Stimulated activated CD4-positive, alpha-beta T cell treated with anti-CD3 and anti-CD28 coated beads, Interleukin-1b, Interleukin-23, amount 100 ng/mL, for 1 hour (primary cell): ENCODE measurements around the gene BCKDK.
A peak's percentile ranks its signal among the peaks of the same experiment; 100 is the strongest.

Experiments
- DNase-seq, 2 donors: peaks; one replicate each; pipeline ENCODE4 v3.0.0-alpha.2; 2020; ENCODE audit warnings: low read depth in 2 of 2

The BCKDK gene

DNA sequence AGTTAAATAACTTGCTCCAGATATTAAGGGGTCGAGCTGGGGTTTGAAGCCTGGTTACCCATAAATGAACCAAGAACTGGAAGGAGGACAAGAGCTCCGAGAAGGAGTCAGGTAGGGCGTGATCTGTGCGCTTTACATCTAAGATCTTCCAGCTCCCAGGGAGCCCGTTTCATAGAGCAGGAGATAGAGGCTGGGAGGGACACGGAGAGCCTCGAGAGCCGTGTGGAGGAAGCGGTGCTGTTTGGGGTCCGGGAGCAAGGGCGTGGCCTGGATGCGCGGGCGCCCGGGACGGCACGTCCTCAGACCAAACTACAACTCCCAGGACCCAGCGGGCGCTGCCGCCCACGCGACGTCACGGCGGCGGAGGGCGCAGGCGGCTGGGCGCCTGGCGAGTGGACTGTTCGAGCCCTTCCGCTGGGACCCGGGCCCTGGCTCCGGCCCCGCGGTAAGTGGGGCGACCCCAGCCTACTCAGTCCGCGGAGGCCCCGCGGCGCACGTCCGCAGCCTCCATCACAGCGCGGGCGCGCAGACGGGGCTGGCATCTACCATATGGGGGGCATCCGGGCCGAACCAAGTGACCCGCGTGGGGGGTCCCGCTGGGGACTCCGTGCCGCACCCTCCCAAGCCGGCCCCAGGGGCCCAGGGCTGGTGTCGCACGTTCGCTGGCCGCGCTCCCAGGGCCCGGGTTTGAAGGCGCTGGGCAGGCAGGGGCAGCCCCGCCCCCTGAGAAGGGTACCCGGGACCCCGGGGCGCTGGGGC lies at the start of gene BCKDK:
BCKDK (plus strand) TSS at position 352 of the 759 bp plus-strand sequence. CDS start 838 bp downstream, outside the sequence.
- peak in 1 of 2 donors; percentile 52 for DNase-seq

DNA sequence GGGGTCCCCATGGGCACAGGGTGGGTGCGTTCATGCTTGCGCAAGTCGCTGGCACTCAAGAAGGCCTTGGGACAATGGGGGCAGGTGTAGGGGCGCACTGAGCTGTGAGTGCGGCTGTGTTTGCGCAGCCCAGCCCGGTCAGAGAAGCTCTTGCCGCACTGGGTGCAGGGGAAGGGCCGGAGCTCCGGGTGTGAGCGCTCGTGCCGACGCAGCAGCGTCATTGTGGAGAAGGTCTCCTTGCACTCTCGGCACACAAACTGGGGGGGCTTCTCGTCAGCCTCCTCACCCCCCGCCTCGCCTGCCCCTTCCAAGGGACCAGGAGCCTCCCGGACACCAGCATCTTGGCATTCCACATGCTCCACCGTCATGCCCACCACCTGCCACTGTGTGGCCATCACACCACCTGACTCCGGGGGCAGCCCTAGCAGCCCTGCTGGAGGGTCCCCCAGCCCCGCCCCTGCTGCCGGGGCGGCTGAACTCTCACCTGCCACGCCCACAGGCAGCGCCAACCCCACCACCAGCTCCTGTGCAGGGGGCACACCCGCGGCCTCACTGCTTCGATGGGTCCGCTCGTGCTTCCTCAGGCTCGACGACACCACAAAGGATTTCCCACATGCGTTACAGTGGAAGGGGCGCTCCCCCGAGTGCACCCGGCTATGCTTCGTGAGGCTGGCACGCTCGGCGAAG lies 46.9 kb upstream of the BCKDK start:
- no peak for DNase-seq

DNA sequence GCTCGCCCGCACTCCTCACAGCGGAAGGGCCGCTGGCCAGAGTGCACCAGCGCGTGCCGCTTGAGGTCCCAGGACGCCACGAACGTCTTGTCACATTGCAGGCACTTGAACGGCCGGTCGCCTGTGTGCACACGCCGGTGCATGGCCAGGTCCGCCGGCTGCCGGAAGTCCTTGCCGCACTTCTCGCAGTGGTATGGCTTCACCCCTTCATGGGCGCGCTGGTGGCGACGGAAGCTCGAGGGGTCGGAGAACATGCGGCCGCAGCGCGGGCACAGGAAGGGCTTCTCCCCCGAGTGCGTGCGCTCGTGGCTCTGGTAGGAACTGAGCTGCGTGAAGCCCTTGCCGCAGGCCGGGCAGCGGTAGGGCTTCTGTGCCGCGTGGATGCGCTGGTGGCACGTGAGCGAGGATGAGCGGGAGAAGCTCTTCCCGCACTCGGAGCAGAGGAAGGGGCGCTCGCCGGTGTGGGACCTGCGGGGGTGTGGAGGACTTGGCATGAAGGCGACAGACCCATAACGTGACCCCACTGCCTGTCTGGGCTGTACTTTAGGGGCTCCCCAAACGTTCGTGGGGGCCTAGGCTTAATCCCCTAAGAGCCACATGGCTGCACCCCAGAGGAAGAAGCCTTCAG lies 46.3 kb upstream of the BCKDK start:
- DNase-seq = no peak

DNA sequence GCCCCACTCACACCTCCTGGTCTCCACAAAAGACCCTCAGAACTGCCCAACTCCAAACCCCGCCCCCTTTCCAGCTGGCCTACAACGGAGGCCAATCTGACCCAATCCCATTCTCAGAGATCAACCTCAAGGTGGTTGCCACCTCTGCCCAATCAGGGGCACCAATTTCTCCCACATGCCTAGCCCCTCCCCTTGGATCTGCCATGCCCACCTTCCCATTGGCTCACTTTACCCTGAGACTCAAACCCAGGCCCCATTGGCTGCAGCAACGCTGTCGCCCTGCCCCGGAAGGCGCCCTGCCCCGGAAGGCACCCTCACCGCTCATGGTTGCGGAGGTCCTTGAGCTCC lies 44.7 kb upstream of the BCKDK start:
- DNase-seq = no peak

DNA sequence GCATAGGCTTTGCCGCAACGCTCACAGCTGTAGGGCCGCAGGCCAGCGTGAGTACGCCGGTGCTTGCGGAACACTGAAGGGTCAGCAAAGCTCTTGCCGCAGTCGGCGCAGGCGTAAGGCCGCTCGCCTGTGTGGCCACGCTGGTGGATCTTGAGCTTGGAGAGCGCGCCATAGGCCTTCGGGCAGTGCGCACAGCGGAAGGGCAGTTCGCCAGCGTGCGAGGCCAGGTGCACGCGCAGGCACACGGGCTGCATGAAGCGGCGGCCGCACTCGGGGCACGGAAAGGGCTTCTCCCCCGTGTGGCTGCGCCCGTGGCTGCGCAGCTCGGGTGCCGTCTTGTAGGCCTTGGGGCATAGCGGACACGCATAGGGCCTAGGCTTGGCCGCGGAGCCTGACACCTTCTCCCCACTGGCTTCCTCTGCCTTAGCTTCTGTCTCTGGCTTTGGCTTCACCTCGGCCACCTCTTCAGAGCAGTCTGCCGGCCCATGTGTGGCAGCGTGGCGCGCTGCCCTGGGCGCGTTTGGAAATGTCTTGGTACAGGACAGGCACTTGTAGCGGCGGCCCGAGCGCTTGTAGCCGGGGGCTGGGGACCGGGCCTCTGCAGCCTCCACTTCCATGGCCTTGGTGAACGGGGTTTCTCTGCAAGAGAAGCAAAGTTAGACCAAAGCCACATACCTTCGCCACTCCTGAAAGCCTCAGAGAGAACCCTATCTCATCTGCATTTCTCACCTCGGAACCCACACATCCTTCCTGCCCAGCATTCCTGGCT lies 44.2 kb upstream of the BCKDK start:
- DNase-seq = no peak

DNA sequence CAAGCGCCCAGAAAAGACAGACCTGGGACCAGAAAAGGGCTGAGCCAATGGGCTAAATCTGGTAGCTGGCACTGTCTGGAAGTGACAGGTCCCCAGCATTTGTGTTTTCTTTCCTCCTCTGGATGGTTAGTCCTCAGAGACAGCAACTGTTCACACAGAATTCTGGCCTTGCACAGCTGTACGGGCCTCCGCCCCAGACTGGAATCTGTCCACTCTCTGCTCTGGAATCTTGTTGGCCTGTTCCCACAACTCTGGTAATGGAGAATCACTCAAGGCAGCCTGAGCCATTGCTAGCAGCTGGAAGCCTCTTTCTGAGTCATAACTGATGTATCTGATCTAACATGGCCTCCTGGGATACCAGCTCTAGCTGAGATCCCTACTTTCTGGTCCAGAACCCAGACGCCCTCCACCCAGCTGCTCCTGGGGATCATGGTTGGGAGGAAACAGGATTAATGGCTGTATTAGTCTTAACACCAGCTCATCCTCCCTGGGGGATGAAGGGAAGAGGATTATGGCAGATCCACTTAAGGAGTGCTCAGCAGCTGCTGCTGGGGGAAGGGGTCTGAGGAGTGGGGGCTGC lies 43.2 kb upstream of the BCKDK start:
- DNase-seq = no peak

DNA sequence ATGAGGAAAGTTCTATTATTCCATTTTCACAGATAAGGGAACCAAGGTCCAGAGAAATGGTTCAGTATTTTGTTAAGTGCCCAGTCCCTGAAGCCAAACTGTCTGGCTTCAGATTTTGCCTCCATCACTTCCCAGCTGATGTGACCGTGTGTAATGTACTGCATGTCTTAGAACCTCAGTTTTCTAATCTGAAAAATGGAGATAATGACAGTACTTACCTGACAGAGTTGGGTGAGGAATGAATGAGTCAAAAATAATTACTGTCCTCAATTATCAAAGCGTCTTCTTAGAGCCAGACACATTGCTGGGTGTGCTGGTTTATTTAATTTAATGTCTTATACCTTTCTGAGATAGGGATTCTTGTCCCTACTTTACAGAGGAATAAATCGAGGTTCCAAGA lies 40.8 kb upstream of the BCKDK start:
- DNase-seq = no peak

DNA sequence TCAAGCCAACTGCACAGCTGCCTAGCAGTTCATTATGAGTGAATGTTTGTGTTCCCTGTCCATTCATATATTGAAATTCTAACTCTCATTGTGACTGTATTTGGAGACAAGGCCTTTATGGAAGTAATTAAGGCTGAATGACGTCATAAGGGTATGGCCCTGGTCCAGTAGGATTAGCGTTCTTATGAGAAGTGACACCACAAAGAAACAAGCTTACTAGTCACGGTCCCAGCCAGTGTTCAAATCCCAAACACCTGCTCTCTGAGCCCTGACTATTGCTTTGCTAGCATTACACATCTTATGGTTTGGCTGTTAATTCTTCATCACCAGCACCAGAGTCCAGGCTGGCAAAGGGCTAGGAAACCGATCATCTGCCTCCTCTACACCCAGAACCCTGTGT lies 36.3 kb upstream of the BCKDK start:
- no peak for DNase-seq

DNA sequence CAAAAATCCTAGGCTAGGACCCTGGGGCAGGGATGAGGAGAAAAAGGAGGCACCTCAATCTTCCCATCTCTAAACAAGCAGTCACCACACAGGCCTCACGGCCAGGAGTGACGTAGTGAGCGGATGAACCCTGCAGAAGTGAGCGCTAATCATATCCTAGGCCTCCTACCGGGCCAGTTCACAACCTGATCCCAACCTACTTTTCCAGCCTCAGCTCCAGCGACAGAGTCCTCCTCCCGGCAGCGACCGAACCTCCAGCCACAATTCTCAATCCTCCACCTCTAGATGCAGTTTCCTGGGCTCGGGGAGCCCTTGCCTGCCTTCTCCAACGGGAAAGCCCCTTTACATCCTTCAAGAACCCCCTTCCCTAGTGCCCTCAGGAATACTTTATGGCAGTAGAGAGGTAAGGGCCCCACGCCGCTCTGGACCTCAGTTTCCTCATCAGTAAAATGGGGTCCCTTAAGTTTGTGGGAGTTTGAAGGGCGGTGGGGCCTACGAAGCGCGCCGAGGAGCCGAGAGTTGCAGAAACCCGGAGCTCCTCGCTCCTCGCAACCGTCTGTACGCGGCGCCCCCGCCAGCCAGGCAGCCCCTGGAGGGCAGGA lies 35.5 kb upstream of the BCKDK start:
- DNase-seq = no peak

DNA sequence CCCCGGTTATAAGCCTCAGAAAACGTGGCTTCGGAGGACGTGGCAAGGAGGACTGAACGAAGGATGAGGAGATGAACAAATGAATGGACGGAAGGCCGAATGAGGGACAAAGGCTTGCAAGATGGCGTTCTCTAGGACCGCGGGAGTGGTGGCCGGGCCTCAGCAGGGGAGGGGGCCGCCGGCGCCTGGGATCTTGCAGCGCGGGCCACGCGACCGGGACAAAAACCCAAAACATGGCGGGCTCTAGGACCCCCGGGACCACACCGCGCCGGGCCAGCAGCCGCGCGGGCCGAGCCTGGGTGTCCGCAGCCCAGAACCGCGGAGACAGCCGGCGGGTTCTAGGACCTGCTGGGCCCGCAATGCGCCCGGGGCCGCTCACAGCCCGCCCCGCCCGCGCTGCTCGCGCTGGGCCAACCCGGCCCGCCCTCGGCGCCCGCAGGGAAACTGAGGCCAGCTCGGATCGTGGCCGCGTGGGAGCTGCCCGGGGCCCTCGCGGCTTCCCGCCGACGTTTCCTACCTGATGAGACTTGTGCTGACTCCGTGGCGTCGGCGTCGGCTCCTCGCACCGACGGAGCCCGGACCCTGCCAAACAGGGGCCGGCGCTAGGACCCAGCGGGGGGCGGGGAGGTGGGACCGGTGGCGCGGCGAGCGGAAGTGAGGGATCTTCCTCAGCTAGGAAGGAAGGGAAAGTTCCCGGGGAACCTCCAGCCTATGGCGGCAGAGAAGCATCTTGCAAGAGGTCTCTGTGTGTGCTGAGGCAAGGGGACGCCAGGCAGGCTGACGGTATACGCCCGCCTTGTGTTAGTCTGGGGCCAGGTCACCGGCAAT lies 34.8 kb upstream of the BCKDK start:
- peak; percentile 53 to 86 for DNase-seq

DNA sequence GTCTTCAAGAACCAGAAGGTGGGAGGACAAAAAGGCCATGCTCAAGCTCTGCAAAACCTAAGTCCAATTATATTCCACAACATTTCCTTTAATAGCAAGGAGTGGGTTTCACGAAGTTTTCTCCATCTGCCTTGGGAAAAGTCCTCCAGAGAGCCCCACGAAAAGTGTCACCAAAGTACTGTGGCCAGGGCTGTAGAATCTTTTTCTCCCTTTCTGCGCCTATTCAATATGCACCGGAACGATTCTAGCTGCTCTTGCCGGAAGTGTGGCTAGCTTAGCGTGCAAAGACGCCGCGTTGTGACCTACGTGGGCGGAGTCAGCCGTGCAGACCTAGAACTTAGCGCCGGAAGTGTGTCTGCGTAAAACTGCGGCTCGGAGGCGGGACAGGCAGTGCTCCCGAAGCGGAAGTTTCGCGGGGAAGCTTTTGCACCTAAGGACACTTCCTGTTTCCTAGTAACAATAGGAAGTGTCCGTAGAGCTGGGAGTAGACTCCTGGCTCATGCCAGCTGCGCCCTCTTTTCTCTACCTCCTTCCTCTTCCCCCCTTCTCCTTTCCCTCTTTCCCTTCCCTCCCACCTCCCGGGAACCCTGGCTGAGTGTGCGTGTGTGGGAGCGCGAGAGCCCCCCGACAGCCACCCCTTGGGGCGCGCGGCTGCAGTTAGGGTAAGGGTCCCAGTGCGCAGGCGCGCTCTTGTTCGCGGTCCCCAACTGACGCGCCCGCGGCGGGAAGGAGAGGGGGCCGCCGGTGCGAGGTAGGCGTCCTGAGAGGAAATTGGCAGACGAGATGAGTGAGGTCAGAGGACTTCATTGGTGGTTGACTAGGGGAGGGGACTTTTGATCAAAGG lies 34.0 kb upstream of the BCKDK start, which contains the start of the genes ZNF646 and ZNF668:
ZNF646 (plus strand) TSS at position 453 of the 844 bp plus-strand sequence. CDS start 1,903 bp downstream, outside the sequence.
ZNF668 (minus strand) TSS at position 271 of the 844 bp plus-strand sequence. CDS start 9,781 bp downstream, outside the sequence.
- DNase-seq = peak; percentile 88 to 90

DNA sequence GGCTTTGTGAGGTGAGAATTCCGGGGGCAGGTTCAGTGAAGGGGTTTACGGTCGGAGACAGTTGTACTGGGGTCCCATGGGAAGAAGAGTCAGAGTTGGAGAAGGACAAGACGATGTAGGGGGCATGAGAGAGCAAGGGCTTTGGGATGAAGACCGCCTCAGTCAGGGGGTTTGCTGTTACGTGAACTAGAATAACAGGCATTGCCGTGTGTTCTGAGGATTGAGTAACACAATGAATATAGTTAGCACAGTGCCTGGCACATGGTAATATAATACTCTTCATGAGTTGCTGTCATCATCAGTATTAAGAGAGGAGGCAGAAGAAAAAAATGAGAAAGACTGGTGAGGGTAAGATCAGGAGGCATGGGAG lies 33.4 kb upstream of the BCKDK start:
- no peak for DNase-seq

DNA sequence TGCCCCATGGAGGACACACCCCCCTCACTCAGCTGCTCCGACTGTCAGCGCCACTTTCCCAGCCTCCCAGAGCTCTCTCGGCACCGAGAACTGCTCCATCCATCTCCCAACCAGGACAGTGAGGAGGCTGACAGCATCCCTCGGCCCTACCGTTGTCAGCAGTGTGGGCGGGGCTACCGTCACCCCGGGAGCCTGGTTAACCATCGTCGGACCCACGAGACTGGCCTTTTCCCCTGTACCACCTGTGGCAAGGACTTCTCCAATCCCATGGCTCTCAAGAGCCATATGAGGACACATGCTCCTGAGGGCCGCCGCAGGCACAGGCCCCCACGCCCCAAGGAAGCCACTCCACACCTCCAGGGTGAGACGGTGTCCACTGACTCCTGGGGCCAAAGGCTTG lies 31.9 kb upstream of the BCKDK start:
- DNase-seq = no peak

DNA sequence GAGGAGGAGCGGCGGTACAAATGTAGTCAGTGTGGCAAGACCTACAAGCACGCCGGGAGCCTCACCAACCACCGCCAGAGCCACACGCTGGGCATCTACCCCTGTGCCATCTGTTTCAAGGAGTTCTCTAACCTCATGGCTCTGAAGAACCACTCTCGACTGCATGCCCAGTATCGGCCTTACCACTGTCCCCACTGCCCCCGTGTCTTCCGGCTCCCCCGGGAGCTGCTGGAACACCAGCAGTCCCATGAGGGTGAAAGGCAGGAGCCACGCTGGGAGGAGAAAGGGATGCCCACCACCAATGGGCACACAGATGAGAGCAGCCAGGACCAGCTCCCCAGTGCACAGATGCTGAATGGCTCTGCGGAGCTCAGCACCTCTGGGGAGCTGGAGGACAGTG lies 31.2 kb upstream of the BCKDK start:
- no peak for DNase-seq

DNA sequence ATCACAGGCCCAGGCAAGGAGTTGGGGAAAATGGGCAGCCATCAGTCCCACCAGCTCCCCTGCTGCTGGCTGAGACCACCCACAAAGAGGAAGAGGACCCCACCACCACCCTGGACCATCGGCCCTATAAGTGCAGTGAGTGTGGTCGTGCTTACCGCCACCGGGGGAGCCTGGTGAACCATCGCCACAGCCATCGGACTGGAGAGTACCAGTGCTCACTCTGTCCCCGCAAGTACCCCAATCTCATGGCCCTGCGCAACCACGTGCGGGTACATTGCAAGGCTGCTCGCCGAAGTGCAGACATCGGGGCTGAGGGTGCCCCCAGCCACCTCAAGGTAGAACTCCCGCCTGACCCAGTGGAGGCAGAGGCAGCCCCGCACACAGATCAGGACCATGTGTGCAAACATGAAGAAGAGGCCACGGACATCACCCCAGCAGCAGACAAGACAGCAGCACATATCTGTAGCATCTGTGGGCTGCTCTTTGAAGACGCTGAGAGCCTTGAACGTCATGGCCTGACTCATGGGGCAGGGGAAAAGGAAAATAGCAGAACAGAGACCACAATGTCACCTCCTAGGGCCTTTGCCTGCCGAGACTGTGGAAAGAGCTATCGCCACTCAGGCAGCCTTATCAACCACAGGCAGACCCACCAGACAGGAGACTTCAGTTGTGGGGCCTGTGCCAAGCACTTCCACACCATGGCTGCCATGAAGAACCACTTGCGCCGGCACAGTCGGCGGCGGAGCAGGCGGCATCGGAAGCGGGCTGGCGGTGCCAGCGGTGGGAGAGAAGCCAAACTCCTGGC lies 30.4 kb upstream of the BCKDK start:
- no peak for DNase-seq

DNA sequence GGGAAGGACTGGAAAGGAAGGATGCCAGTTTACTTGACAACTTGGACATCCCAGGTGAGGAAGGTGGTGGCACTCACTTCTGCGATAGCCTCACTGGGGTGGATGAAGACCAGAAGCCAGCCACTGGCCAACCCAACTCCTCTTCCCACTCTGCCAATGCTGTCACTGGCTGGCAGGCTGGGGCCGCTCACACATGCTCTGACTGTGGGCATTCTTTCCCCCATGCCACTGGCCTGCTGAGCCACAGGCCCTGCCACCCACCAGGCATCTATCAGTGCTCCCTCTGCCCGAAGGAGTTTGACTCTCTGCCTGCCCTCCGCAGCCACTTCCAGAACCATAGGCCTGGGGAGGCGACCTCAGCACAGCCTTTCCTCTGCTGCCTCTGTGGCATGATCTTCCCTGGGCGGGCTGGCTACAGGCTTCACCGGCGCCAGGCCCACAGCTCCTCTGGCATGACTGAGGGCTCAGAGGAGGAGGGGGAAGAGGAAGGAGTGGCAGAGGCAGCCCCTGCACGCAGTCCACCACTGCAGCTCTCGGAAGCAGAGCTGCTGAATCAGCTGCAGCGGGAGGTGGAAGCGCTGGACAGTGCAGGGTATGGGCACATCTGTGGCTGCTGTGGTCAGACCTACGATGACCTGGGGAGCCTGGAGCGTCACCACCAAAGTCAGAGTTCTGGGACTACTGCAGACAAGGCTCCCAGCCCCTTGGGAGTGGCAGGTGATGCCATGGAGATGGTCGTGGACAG lies 29.4 kb upstream of the BCKDK start:
- no peak for DNase-seq

DNA sequence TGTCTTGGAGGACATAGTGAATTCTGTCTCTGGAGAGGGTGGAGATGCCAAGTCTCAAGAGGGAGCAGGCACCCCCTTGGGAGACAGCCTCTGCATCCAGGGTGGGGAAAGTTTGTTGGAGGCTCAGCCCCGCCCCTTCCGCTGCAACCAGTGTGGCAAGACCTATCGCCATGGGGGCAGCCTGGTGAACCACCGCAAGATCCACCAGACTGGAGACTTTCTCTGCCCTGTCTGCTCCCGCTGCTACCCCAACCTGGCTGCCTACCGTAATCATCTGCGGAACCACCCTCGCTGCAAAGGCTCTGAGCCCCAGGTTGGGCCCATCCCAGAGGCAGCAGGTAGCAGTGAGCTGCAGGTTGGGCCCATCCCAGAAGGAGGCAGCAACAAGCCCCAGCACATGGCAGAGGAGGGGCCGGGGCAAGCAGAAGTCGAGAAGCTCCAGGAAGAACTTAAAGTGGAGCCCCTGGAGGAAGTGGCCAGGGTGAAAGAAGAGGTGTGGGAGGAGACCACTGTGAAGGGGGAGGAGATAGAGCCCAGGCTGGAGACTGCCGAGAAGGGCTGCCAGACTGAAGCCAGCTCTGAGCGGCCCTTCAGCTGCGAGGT lies 28.7 kb upstream of the BCKDK start:
- DNase-seq = no peak
